ENCODE data around the gene RHCG. TPM values are rescaled to one million over a fixed set of nuclear protein-coding genes. Genes with fewer than 3 reads are reported as not detected.

RHCG gene
- not detected in 2 replicates for total RNA-seq

DNA sequence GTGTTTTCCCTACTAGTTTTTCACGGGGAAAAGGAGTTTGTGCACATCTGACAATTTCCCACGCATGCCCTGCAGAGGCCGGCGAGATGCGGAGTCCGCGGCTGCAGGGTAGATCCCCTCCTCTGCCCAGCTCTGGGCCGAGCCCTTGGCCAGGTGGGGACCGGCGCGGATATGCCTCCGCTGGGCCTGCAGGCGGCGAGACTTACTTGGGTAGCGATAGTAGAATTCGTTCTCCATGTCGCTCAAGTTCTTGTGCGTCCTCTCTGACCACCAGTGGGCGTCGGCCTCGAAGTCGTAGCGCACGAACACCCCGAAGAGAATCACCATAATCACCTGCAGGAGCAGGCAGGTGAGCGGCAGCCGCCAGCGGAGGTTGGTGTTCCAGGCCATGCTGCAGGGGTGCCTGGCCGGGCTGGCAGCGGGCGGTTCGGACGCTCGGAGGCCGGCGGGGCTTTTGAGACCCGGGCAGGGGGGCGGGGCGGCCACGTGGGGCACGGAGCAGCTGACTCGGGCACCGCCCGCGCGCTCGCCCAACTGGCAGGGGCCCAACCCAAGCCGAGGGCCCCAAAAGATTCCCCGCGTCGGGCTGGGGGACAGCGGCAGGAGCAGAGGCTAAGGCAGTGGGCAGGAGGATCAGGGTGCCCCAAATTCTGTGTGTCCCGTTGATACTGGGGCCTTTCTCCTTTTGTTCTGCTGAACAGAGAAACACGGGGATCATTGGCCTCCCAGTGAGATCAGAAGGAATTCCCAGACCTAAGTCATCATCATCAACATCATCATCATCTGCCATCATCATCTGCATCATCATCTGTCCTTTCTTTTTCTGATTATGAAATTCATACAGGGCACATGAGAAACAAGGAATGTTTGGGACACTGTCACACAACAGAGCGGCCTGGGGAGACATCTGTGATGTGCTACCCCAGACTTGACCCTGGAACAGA, at the start of gene RHCG:
TSS of gene RHCG (minus strand) at position 429 of the 944 bp plus-strand sequence. CDS start at position 390, 39 bp downstream.
- Histone ChIP-seq H4K20me1 (ENCODE audit: insufficient read depth, low read length) (peaks cover 9% of the 10 kb centered on the region), H3K27me3 (ENCODE audit: insufficient read depth, low read length) (peaks cover 63% of the 10 kb centered on the region), H3K36me3 (ENCODE audit: insufficient read depth, low read length) (no peaks in the 10 kb centered on the region), H2AFZ (ENCODE audit: low read length) (peak within 1 kb of the TSS; percentile 59), H3K79me2 (ENCODE audit: insufficient read depth, low read length) (no peaks in the 10 kb centered on the region), H3K27ac (ENCODE audit: low read depth, low read length) (no peak within 1 kb of the TSS), H3K4me1 (ENCODE audit: insufficient read depth, low read length) (peaks cover 10% of the 10 kb centered on the region), H3K4me2 (ENCODE audit: insufficient read depth, low read length) (peak within 1 kb of the TSS; percentile 72), H3K9me3 (ENCODE audit: low read depth, low read length) (no peaks in the 10 kb centered on the region), H3K4me3 (ENCODE audit: insufficient read depth, low read length) (peak within 1 kb of the TSS; percentile 59)
- TF ChIP-seq, protein P1, sequence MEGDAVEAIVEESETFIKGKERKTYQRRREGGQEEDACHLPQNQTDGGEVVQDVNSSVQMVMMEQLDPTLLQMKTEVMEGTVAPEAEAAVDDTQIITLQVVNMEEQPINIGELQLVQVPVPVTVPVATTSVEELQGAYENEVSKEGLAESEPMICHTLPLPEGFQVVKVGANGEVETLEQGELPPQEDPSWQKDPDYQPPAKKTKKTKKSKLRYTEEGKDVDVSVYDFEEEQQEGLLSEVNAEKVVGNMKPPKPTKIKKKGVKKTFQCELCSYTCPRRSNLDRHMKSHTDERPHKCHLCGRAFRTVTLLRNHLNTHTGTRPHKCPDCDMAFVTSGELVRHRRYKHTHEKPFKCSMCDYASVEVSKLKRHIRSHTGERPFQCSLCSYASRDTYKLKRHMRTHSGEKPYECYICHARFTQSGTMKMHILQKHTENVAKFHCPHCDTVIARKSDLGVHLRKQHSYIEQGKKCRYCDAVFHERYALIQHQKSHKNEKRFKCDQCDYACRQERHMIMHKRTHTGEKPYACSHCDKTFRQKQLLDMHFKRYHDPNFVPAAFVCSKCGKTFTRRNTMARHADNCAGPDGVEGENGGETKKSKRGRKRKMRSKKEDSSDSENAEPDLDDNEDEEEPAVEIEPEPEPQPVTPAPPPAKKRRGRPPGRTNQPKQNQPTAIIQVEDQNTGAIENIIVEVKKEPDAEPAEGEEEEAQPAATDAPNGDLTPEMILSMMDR (IDR thresholded peaks at IDR 0.05; ENCODE audit: extremely low read depth, low read depth, low read length), result peak; percentile 28
- peak; percentile 73 for DNase-seq (ENCODE audit: insufficient read length, low spot score, missing footprints)

DNA sequence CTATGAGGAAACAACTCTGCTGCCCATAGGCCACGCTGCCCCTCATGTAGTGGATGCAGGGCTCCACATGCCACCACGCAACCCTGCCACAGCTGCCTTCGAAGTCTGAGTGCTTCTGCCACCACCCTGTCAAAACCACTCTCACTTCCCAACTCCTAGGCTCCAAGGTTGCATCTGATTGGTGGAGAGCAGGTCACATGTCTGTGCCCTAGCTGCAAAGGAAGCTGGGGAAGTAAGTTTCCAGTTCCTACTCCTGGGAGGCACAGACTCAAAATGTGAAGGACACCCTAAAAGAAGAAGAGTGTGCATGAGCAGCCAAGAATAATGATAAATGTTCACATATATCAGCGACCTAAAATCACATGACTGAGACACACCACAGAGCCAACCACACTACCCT, 47.0 kb upstream of the RHCG start:
- Histone ChIP-seq H2AFZ (ENCODE audit: low read length) (no peak overlapping the region), H4K20me1 (ENCODE audit: insufficient read depth, low read length) (no peaks in the 10 kb centered on the region), H3K9me3 (ENCODE audit: low read depth, low read length) (no peaks in the 10 kb centered on the region), H3K27me3 (ENCODE audit: insufficient read depth, low read length) (peaks cover 28% of the 10 kb centered on the region), H3K36me3 (ENCODE audit: insufficient read depth, low read length) (no peaks in the 10 kb centered on the region), H3K4me1 (ENCODE audit: insufficient read depth, low read length) (no peaks in the 10 kb centered on the region), H3K27ac (ENCODE audit: low read depth, low read length) (no peak overlapping the region), H3K4me2 (ENCODE audit: insufficient read depth, low read length) (no peak overlapping the region), H3K4me3 (ENCODE audit: insufficient read depth, low read length) (no peak overlapping the region), H3K79me2 (ENCODE audit: insufficient read depth, low read length) (no peaks in the 10 kb centered on the region)
- TF ChIP-seq, protein P1 (IDR thresholded peaks at IDR 0.05; ENCODE audit: extremely low read depth, low read depth, low read length), result no peak
- DNase-seq (ENCODE audit: insufficient read length, low spot score, missing footprints), result no peak

DNA sequence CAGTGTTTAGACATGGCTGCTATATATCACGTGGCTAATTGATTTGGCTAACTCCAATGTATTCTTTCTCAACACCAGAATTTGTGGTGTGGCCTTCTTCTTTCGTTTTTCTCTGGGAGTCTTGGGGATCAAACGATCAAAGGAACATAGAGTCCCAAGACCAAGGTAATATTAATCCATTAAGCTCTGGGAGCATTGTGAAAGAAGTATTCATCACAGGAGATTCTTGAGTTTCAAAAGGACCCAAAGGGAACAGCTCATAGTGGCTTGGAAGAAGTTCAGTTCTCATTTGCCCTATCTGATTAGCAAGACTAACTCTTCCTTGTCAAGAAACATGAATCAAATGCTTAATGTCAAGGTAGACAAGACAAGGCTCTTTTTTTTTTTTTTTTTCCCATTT, 46.0 kb upstream of the RHCG start:
- Histone ChIP-seq H3K79me2 (ENCODE audit: insufficient read depth, low read length) (no peaks in the 10 kb centered on the region), H3K27me3 (ENCODE audit: insufficient read depth, low read length) (peaks cover 28% of the 10 kb centered on the region), H3K27ac (ENCODE audit: low read depth, low read length) (no peak overlapping the region), H3K9me3 (ENCODE audit: low read depth, low read length) (no peaks in the 10 kb centered on the region), H3K4me3 (ENCODE audit: insufficient read depth, low read length) (no peak overlapping the region), H2AFZ (ENCODE audit: low read length) (no peak overlapping the region), H3K36me3 (ENCODE audit: insufficient read depth, low read length) (no peaks in the 10 kb centered on the region), H3K4me1 (ENCODE audit: insufficient read depth, low read length) (no peaks in the 10 kb centered on the region), H3K4me2 (ENCODE audit: insufficient read depth, low read length) (no peak overlapping the region), H4K20me1 (ENCODE audit: insufficient read depth, low read length) (no peaks in the 10 kb centered on the region)
- no peak for DNase-seq (ENCODE audit: insufficient read length, low spot score, missing footprints)
- TF ChIP-seq, protein P1 (IDR thresholded peaks at IDR 0.05; ENCODE audit: extremely low read depth, low read depth, low read length), result no peak

DNA sequence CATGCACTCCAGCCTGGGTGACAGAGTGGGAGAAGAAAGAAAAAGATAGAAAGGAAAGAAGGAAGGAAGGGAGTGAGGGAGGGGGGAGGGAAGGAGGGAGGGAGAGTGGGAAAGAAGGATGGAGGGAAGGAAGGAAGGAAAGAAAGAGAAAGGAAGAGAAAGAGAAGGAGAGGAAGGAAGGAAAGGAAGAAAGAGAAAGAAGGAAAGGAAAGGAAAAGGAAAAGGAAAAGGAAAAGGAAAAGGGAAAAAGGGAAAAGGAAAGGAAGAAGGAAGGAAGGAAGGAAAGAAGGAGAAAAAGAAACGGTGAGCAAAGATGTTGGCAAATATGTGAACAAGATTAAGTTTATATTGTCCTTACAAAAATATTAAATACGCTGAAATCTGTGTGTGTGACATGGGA, 42.6 kb upstream of the RHCG start:
- Histone ChIP-seq H4K20me1 (ENCODE audit: insufficient read depth, low read length) (no peaks in the 10 kb centered on the region), H3K4me2 (ENCODE audit: insufficient read depth, low read length) (no peak overlapping the region), H3K79me2 (ENCODE audit: insufficient read depth, low read length) (no peaks in the 10 kb centered on the region), H3K4me3 (ENCODE audit: insufficient read depth, low read length) (no peak overlapping the region), H3K27me3 (ENCODE audit: insufficient read depth, low read length) (peaks cover 17% of the 10 kb centered on the region), H3K4me1 (ENCODE audit: insufficient read depth, low read length) (no peaks in the 10 kb centered on the region), H3K36me3 (ENCODE audit: insufficient read depth, low read length) (no peaks in the 10 kb centered on the region), H3K9me3 (ENCODE audit: low read depth, low read length) (no peaks in the 10 kb centered on the region), H3K27ac (ENCODE audit: low read depth, low read length) (no peak overlapping the region), H2AFZ (ENCODE audit: low read length) (no peak overlapping the region)
- TF ChIP-seq, protein P1 (IDR thresholded peaks at IDR 0.05; ENCODE audit: extremely low read depth, low read depth, low read length), result no peak
- no peak for DNase-seq (ENCODE audit: insufficient read length, low spot score, missing footprints)

All from osteoblast (primary cell).